ENCODE data around the gene ADAP1. TPM values are rescaled to one million over a fixed set of nuclear protein-coding genes. Genes with fewer than 3 reads are reported as not detected.

ADAP1 gene
- total RNA-seq, 1 experiment from 2014 or later: 3.1 TPM

- H3K27ac ChIP-seq (ENCODE audit: low read length): no peak overlapping the region
- in situ Hi-C loops (cut with HindIII; ENCODE audit: low pct_unique_long_range_greater_than_20kb, low sequenced_read_pairs): no loop called here
- intact Hi-C loops (cut with micrococcal nuclease; ENCODE audit: unreplicated experiment): no loop called here
- DNase-seq (ENCODE audit: low read depth, low spot score) (no peak), ATAC-seq (no peak)
- no TSS peak for BruUV-seq (replicated peaks)
- H3K36me3 ChIP-seq (ENCODE audit: control insufficient read depth, insufficient read depth, low read length): no peaks in the 10 kb centered on the region
- peaks cover 10% of the 10 kb centered on the region for H3K4me1 ChIP-seq (ENCODE audit: control insufficient read depth, insufficient read depth, low read length)
- POLR2A ChIA-PET: no interaction called here
- TF ChIP-seq TCF7L2 (IDR thresholded peaks at IDR 0.05; ENCODE audit: low read depth, low read length) (no peak), SIN3A (IDR thresholded peaks at IDR 0.05; ENCODE audit: borderline replicate concordance, insufficient read depth, low read depth, low read length) (no peak)
- no peak overlapping the region for H3K4me3 ChIP-seq (ENCODE audit: low read depth in 2 of 2, low read length in 2 of 2)
- CTCF ChIA-PET: no interaction called here
- peaks cover 15% of the 10 kb centered on the region for H3K27me3 ChIP-seq (ENCODE audit: control insufficient read depth, insufficient read depth, low read length)
- H3K9me3 ChIP-seq (ENCODE audit: control insufficient read depth, insufficient read depth, low read depth, low read length): peaks cover 10% of the 10 kb centered on the region; the same call in 1 of the 2 replicates
Observed at GRCh38 chr7:940599-941408, 13.7 kb downstream of the ADAP1 start.

GRCh38 chr7:939843-940242 lies 14.6 kb downstream of the ADAP1 start:
- no peak overlapping the region for H3K27ac ChIP-seq (ENCODE audit: low read length)

More at GRCh38 chr7:939843-940242, 14.6 kb downstream of the ADAP1 start:
- intact Hi-C loops (cut with micrococcal nuclease; ENCODE audit: unreplicated experiment) (no loop called here), in situ Hi-C loops (cut with HindIII; ENCODE audit: low pct_unique_long_range_greater_than_20kb, low sequenced_read_pairs) (no loop called here)
- CTCF ChIA-PET: no interaction called here
- no peak overlapping the region for H3K4me3 ChIP-seq (ENCODE audit: low read depth in 2 of 2, low read length in 2 of 2)
- no peaks in the 10 kb centered on the region for H3K36me3 ChIP-seq (ENCODE audit: control insufficient read depth, insufficient read depth, low read length)
- peaks cover 15% of the 10 kb centered on the region for H3K27me3 ChIP-seq (ENCODE audit: control insufficient read depth, insufficient read depth, low read length)
- ATAC-seq: no peak
- H3K9me3 ChIP-seq (ENCODE audit: control insufficient read depth, insufficient read depth, low read depth, low read length): peaks cover 10% of the 10 kb centered on the region; the same call in 1 of the 2 replicates
- no peak for DNase-seq (ENCODE audit: low read depth, low spot score)
- POLR2A ChIA-PET: interaction anchor here (0.7 kb wide), 2 partner anchors 104 to 204 kb away, joined by 3 to 6 read pairs; no protein-coding TSS in a partner anchor
- BruUV-seq (replicated peaks): no TSS peak
- H3K4me1 ChIP-seq (ENCODE audit: control insufficient read depth, insufficient read depth, low read length): peaks cover 6% of the 10 kb centered on the region
- no peak for TF ChIP-seq POLR2AphosphoS5 (IDR thresholded peaks at IDR 0.05; ENCODE audit: low read depth, low read length)
- TF ChIP-seq REST (IDR thresholded peaks at IDR 0.05; ENCODE audit: insufficient read depth in 1 of 2, low read depth in 2 of 2, low read length in 1 of 2): no peak
- no peak for TF ChIP-seq TCF7L2 (IDR thresholded peaks at IDR 0.05; ENCODE audit: low read depth, low read length)
- no peak for TF ChIP-seq CTCF (IDR thresholded peaks at IDR 0.05)
- no peak for TF ChIP-seq SIN3A (IDR thresholded peaks at IDR 0.05; ENCODE audit: borderline replicate concordance, insufficient read depth, low read depth, low read length)
